Left ventricle myocardium superior (tissue), 1 donor: ENCODE data around the gene TMPRSS7. TPM values are rescaled to one million over a fixed set of nuclear protein-coding genes. Genes with fewer than 3 reads are reported as not detected.
A peak's percentile ranks its signal among the peaks of the same experiment; 100 is the strongest.
"Not testable (repeated sequence)": the region's sequence is repeated elsewhere in the genome, so short reads cannot be mapped to it uniquely, and the experiment has no call there.

Source experiments
- ATAC-seq: fragments of 200-7000 bp; cut with Tn5 transposase; one replicate; pipeline ENCODE4 v1.9.1; 2020; ENCODE audit warnings: mild to moderate bottlenecking, moderate library complexity
- DNase-seq: peaks from one replicate; pipeline ENCODE4 v3.0.0-alpha.2; 2020
- intact Hi-C: fragments of 100-400 bp; cut with micrococcal nuclease; formaldehyde crosslinking; loops from one replicate; pipeline ENCODE4 v1.11.0; 2022
- total RNA-seq: library from RNA; stranded (reverse); fragmentation: NEBNext Ultra II Directional; extraction: Animal tissue kit (Norgen Biotek cat#: 25700); gene quantifications from one replicate; pipeline ENCODE4 v1.2.1, GENCODE V29; 2021
- donor health status: DM: no; HTN: yes; CAD: no; lungs with severe emphysema.

The TMPRSS7 gene
- total RNA-seq, 1 donor from 2014 or later = not detected

- intact Hi-C loops = no loop called here
- ATAC-seq (no peak), DNase-seq (no peak)
Observed at GRCh38 chr3:112011376-112011940, 23.1 kb upstream of the TMPRSS7 start.

DNA sequence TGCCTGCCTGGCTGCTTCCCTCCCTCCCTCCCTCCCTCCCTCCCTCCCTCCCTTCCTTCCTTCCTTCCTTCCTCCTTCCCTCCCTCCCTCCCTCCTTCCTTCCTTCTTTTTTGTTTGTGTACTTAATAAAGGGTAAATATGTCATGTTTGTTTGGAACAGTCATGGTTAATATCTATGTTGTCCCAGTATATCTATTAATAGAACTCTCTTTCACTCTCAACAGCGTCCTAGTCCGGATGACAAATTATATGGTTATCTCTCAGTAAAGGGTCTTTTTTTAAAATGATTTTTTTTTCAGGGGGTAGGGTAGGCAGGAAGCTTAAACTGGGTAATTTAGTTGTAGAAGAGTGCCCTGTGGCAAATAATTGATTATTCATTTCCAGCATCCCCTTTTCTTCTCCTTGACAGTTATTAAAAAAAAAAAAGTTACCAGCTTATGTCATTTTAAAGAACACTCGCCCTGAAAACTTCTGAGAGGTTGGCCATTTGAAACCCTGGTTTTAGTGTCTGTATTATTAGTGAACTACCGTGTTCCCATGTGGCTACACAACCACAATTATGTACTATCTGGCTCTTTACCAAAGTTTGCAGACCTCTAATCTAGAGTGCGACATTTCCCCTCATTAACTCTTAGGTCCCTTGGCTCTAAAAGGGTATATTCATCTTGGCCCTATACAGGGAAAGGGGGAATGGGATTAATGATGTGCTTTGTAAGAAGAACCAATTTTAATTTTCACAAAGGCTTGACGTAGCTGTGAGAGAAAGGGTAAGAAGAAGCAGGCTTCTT, 22.1 kb upstream of the TMPRSS7 start:
- intact Hi-C loops = no loop called here
- DNase-seq (no peak), ATAC-seq (peak; percentile 64)

GRCh38 chr3:112013058-112013783, 21.3 kb upstream of the TMPRSS7 start:
- intact Hi-C loops = no loop called here
- ATAC-seq (peak; percentile 91), DNase-seq (peak; percentile 64)

DNA sequence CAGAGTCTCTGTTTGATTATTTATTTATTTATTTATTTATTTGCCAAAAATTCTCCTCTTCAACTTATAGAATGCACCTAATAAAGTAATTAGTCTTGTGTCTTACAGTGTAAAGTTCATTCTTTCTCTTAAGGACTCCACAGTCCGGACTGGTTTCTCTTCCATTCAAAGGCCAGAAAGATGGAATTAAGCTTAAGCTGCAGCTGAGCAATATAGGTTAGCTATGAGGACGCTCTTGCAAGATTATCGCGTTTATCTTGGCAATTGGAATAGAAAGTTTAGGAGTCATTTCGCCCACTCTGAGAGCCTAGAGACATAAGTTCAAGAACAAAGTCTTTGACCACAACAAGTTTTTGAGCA, 20.8 kb upstream of the TMPRSS7 start:
- intact Hi-C loops = no loop called here
- no peak for DNase-seq
- no peak for ATAC-seq

GRCh38 chr3:112017091-112017490, 17.4 kb upstream of the TMPRSS7 start:
- DNase-seq (no peak), ATAC-seq (no peak)
- intact Hi-C loops = no loop called here

DNA sequence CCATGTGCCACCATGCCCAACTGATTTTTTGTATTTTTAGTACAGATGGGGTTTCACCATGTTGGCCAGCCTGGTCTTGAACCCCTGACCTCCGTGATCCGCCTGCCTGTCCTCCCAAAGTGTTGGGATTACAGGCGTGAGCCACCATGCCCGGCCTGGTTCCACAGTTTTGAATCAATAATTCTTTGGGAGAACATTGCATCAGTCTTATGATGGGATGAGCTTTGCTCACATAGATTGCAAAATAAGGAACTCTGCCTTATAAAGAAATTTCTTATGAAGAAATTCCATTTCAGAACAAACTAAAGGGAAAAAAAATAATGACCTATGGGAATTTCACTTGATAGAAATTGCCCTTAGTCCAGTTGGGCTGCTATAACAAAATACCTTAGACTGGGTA, 15.8 kb upstream of the TMPRSS7 start:
- DNase-seq (no peak), ATAC-seq (no peak)
- intact Hi-C loops = no loop called here

DNA sequence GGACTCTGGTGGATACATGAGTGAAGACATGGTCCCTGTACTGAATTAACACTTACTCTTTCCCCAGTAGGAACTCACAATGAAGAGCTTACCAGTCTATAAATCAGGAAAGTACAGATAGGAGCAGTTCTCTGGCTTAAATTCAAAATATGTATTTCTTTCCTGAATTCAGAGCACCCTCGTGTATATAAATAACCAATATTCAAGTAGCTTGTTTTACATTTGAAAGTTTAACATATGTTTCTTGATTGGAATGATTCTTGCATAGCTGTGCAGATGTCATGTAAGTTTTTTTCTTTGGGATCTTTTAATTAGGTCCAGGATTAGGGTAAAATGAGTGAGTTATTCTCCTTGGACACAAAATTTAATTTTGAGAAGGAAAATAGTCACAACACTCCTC, 14.8 kb upstream of the TMPRSS7 start:
- intact Hi-C loops = no loop called here
- DNase-seq (no peak), ATAC-seq (no peak)

DNA sequence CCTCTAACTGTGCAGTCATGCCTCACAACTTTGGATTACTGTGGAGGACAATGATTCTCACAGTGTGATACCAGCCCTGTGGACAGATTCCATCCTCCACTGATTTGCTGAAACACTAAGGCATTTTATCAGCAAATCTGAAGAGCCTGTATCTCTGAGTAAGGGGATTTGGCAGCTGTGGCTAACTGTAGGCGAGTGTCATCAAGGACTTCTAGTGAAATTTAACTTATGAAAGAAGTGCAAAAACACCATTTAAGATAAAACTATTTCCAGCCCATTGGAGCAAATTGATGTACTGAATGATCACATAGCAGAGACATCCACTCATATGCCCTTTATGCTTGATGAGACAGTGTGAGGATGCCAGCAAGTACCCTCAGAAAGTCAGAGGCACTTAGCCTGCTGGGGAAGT, 13.9 kb upstream of the TMPRSS7 start:
- DNase-seq (no peak), ATAC-seq (no peak)
- intact Hi-C loops = no loop called here

DNA sequence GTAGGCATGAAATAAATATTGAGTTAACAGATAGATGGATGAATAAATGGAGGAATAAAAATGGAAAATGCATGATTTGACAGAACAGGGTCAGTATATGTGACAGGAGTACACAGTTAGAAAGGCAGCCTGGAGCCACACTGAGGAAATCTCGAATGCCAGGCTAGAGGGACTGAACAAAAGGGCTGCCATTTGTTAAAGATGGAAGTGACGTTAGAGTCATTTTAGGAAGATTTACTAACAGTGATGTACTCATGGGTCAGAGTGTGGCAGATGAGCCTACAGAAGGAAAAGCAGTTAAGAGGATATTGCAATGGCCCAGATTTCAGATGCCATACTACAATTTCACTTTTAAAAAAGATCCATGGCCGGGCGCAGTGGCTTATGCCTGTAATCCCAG, 7.4 kb upstream of the TMPRSS7 start:
- no peak for ATAC-seq
- DNase-seq = no peak
- intact Hi-C loops = no loop called here

GRCh38 chr3:112027826-112028225, 6.7 kb upstream of the TMPRSS7 start:
- intact Hi-C loops = no loop called here
- peak; percentile 88 for ATAC-seq
- DNase-seq = no peak

DNA sequence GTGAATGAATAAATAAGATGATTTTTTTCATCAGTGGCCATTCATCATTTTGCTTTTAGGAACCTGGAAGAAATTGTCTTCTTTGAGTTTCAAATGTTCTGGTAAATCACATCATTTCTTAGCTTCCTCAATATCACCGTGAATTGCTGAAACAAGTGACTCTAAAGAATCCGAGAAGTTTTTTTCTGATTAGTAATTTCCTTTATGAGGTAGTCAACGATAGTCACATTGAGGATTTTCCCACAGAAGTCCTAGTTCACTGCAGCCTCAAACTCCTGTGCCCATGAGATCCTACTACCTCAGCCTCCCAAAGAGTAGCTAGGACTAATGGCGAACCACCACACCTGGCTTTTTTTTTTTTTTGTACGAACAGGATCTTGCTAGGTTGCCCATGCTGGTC, 3.6 kb upstream of the TMPRSS7 start:
- DNase-seq (no peak), ATAC-seq (no peak)
- intact Hi-C loops = no loop called here

DNA sequence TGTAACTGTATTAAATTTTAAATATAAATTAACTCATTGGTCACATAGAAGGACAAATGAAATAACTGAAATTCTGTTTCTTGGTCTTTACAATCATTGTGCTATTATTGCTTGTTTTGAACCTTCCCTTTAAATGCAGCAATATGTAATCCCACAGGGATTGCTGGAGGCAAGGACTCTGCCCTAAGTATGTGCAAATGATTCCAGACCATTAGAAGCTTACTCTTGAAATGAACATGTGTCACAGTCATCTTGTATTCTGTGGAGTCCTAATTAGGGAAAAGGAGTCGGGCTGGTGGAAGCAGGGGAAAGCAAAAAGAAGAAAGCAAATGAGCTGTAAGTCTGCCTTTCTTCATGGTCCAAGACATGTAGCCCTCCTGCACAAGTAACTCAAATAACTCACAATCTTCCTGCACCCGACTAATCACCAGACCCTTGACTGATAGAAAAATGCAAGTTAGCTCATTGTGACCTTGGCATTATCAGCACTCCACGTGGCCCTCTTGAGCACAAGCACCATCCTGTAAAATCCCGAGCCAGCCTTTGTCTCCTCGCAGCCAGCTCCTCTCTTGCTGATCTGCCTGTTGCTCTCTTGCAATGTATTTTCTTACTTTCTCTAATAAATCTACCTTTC, 2.3 kb upstream of the TMPRSS7 start:
- DNase-seq = no peak
- intact Hi-C loops = no loop called here
- peak; percentile 73 for ATAC-seq

DNA sequence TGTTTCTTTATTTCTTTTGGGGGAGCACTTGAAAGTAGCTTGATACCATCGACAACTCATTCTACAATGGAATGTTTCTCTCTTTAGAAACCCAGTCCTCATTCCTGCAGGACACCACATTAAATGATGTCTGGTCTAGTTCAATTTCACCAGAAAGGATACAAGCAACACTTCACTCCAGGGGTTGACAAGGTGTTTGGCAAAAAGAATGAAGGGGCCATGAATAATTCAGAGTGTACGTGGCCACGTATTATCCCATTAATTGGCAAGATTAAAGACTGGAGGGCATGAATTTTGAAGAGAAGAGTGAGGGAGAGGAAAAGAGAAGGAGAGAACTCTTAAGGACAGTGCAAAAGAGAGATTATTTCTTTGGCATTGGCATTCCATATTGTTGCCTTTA, 705 bp downstream of the TMPRSS7 start:
- DNase-seq (no peak), ATAC-seq (no peak)
- intact Hi-C loops = no loop called here

- ATAC-seq, intact Hi-C loops, DNase-seq: not testable (repeated sequence)
Observed at GRCh38 chr3:112037194-112037593, 2.7 kb downstream of the TMPRSS7 start.

- DNase-seq (no peak), ATAC-seq (no peak)
- intact Hi-C loops = no loop called here
Observed at GRCh38 chr3:112038863-112039262, 4.3 kb downstream of the TMPRSS7 start.

DNA sequence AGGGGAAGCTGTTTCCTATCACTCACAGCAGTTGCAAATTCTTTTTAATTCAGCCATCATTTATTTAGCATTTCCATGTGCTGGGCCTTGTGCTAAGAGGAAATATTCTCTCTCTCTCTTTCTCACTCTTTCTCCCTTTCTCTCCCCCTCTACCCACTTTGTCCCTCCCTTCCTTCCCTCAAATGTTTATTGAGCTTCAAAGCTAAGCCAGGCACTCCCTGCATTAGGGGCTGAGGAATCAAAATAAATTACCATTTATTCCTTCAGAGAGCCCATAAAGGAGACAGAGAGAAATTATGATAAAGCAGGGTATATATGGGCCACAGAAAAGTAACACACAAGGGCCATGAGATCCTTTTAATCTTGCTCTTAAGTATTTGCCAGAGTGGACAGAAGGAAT, 6.8 kb downstream of the TMPRSS7 start:
- intact Hi-C loops = no loop called here

DNA sequence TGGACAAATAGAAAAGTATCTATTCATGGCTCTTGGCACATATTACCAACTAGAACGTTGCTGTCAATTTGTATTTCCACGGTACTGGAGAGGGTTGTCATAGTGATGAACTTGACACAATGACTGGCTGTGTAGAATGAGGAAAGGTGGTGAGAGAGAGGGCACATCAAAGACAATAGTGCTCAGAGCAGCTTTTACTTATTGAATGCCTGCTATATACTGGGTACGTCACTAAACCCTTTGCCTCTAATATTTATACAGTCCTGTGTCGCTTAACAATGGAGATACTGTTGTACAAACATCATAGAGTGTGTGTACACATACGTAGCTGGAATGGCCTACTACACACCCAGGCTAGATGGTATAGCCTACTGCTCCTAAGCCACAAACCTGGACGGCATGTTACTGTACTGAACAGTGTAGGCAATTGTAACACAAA, 8.3 kb downstream of the TMPRSS7 start:
- ATAC-seq (peak; percentile 48), DNase-seq (no peak)
- intact Hi-C loops = no loop called here

More for the DNA sequence above, 6.8 kb downstream of the TMPRSS7 start:
- no peak for ATAC-seq
- no peak for DNase-seq

DNA sequence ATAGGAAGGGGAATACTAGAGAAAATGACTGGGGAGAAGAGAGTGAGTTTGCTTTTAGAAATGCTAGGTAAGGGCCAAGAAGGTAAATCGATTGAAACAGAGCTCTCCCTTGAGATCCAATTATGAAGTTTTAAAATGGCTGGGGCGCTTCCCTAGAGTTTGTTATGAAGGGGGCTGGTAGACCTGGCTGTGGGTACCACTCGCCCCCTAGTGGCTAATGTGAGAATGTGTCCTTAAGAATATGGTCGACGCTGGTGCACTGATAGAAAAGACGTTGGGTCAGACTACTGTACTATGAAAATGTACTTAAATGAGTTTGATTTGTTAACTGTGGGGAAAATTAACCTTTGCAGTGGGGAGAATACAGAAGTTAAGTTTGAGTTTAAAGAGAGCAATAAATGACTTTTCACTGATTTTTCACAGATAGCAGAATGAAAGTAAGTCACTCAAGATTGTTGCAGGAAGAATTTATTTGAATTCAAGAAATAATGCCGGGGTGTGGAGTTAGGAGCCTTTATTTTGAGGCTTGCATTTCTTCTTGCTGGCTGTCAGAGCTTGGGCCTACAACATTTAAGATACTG, 9.2 kb downstream of the TMPRSS7 start:
- DNase-seq (peak; percentile 33), ATAC-seq (peak; percentile 95)
- intact Hi-C loops = no loop called here

DNA sequence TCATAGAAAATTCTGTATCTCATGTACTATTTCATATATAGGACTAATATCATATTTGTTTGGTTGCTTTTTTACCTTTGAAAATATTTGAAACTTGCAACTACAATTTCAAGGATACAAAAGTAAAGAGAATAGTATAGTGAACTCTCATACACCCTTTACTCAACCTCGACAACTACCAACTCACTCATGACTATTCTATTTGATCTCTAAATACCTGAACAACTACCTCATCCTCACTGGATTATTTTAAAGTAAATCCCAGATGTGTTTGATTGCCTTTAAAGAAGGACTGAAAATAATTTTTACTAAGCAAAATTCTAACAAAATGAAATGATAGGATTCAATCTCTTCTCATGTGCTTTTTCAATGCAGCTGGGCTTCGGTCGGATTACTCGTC, 12.1 kb downstream of the TMPRSS7 start:
- DNase-seq = no peak
- intact Hi-C loops = no loop called here
- no peak for ATAC-seq

DNA sequence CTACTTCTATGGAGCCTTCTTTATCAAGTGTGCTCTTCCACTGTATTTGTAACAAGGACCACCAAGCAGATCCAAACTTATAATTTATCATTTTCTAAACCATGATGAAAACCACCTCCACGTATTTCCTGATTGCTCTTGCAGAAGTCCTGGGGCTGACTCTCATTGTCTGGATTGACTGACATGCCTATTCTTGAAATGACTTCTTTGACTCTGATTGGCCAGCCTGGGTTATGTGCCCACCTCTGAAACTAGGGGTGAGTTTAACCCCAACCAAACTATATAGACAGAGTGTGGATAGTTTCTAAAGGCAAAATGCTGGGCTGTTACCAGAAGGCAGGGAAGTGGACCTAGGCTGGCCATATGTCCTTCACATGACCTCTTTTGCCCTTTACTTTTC, 12.7 kb downstream of the TMPRSS7 start:
- DNase-seq (no peak), ATAC-seq (no peak)
- intact Hi-C loops = no loop called here
